Small intestine (tissue), 7 donors: ENCODE data around the gene MSANTD2. TPM values are rescaled to one million over a fixed set of nuclear protein-coding genes. Genes with fewer than 3 reads are reported as not detected.

Experiments
- DNase-seq, 2 donors: peaks; one replicate each; pipeline versions ENCODE4 v3.0.0 to v3.0.0-alpha.2; 2013
- FAIRE-seq: peaks from 2 replicates; lab custom pipeline; 2012; peaks lifted over from hg19 to GRCh38; lab: Jason Lieb, UNC
- H3K27ac ChIP-seq, 3 donors: one replicate each; pipeline ENCODE4 v1.5.1; 2013; ENCODE audit warnings: low read length in 2 of 3, mild to moderate bottlenecking in 2 of 3, control low read depth in 1 of 3, inconsistent platforms in 1 of 3, low read depth in 1 of 3, moderate library complexity in 1 of 3
- H3K27me3 ChIP-seq, 3 donors: one replicate each; pipeline ENCODE4 v1.6.1; 2013; ENCODE audit warnings: low read length in 3 of 3, inconsistent platforms in 1 of 3; ENCODE audit not compliant: control insufficient read depth in 3 of 3, insufficient read depth in 3 of 3
- H3K36me3 ChIP-seq, 3 donors: one replicate each; pipeline ENCODE4 v1.6.1; 2013; ENCODE audit warnings: low read length in 3 of 3, inconsistent platforms in 1 of 3, low read depth in 1 of 3, mild to moderate bottlenecking in 1 of 3, moderate library complexity in 1 of 3; ENCODE audit not compliant: control insufficient read depth in 3 of 3, insufficient read depth in 2 of 3
- H3K4me1 ChIP-seq, 3 donors: one replicate each; pipeline ENCODE4 v1.6.1; 2013; ENCODE audit warnings: low read length in 2 of 3, inconsistent platforms in 1 of 3, low read depth in 1 of 3, mild to moderate bottlenecking in 1 of 3, moderate library complexity in 1 of 3; ENCODE audit not compliant: control insufficient read depth in 3 of 3, insufficient read depth in 2 of 3
- H3K4me3 ChIP-seq, 3 donors: one replicate each; pipeline ENCODE4 v1.5.1; 2013; ENCODE audit warnings: low read length in 3 of 3, control low read depth in 1 of 3, inconsistent platforms in 1 of 3, low read depth in 1 of 3, mild to moderate bottlenecking in 1 of 3, moderate library complexity in 1 of 3
- H3K9me3 ChIP-seq, 2 donors: one replicate each; pipeline ENCODE4 v1.6.1; 2013; ENCODE audit warnings: low read depth in 1 of 2, low read length in 1 of 2; ENCODE audit not compliant: control insufficient read depth in 2 of 2, insufficient read depth in 1 of 2
- WGBS, 3 donors: extraction: QIAGEN DNeasy Blood & Tissue Kit; methylation state at CpG; one replicate each; pipeline ENCODE4 v1.1.7; 2013; 5-methylcytosine and 5-hydroxymethylcytosine counted together
- polyA plus RNA-seq, 4 donors: library from polyadenylated mRNA; stranded (reverse) in 3 of 4; unstranded in 1 of 4; fragments of 200-250 nt in 3 of 4; fragments of 120-200 nt in 1 of 4; gene quantifications; one replicate each; pipeline versions ENCODE4 v1.2.1 to v1.2.3, GENCODE V29; 2013
- donor health status: healthy with polysubstance abuse.
- donor health status: control.
- donor health status: control.
- donor health status: Bipolar disorder and iron deficiency.
- donor health status: healthy.

The MSANTD2 gene
- polyA plus RNA-seq, 4 donors = 4.4 to 19.9 (median 6.4) TPM

DNA sequence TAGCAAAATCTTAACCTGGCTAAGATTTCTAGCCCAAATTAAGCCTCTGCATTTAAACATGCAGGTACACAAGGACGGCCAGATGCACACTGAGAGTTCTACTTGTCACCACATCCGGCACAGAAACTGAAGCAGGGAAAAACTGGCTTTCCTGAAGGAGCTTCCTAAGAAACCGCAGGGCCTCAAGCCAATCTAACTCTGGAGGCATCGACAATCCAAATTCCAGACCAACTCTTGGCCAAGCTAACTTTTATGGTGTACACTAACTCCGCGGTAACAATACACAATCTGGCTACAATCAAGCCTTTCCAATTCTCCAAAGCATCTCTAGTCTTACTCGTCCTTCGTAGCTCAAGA, 1.2 kb downstream of the MSANTD2 start:
- Histone ChIP-seq H3K36me3 (no peaks in the 10 kb centered on the region), H3K4me3 (peak overlapping the region in 2 of 3 donors; percentile 88 to 99), H3K27me3 (no peaks in the 10 kb centered on the region), H3K9me3 (no peaks in the 10 kb centered on the region), H3K27ac (peak overlapping the region in 2 of 3 donors; percentile 69 to 100), H3K4me1 (peaks cover 0 to 8% (median 6%) of the 10 kb centered on the region in 3 donors)
- DNase-seq (peak; percentile 35 to 58), FAIRE-seq (no peak)
- 2 to 5% (median 3%) methylated on average over 8 of the region's 8 CpGs for WGBS, 3 donors

DNA sequence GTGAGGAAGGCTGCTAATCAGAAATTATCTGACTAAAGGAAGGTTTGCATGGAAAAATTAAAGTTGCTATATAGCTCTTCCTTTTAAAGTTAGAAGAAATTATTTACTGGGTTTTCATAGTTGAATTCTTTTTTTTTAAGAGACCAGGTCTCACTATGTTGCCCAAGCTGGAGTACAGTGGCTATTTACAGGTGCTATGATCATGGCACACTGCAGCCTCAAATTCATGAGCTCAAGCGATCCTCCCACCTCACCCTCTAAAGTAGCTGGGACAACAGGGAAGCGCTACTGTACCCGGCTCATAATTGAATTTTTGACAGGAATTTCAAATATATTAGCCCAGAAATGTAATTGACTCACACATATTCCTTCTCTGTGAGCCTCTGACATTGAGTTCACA, 3.9 kb downstream of the MSANTD2 start:
- FAIRE-seq (no peak), DNase-seq (no peak)
- Histone ChIP-seq H3K4me1 (peaks cover 2 to 6% (median 6%) of the 10 kb centered on the region in 3 donors), H3K4me3 (no peak overlapping the region), H3K27ac (no peak overlapping the region), H3K36me3 (peaks cover 0 to 2% (median 0%) of the 10 kb centered on the region in 3 donors), H3K27me3 (no peaks in the 10 kb centered on the region), H3K9me3 (no peaks in the 10 kb centered on the region)
- WGBS, 3 donors = 88 to 95% (median 93%) methylated on average over 3 of the region's 3 CpGs

DNA sequence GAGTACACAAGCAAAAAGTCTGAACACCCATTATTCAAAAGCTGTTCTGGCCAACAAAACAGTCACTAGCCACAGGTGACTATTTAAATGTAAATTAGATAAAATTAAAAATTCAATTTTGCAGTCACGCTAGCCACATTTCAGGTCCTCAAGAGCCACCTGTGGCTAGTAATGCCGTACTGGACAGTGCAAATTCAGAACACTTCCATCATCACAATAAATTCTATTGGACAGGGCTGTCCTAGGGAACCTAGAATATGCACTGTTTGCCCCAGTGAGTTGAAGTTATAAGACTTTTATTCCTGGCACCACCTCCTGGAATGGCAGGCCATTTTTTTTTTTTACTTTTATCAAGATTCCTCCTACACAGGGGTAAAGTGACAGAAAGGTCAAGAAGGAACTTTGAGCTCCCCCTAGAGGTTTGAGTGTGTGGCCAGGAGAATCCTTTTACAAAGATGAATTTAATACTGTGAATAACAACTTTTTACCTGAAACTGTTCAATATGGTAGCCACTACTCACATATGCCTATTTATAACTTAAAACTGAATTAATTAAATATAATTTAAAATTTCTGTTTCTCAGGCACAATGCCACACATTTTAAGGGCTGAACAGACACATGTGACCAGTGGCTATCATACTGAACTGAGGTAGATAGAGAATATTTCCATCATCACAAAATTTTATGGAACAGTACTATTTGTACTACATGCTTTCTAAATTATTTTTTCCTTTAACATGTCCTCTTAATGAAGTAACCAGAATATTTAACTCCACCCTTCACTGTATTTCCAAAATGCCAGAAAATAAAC, 6.5 kb downstream of the MSANTD2 start:
- Histone ChIP-seq H3K9me3 (no peaks in the 10 kb centered on the region), H3K27me3 (no peaks in the 10 kb centered on the region), H3K36me3 (peaks cover 0 to 3% (median 0%) of the 10 kb centered on the region in 3 donors), H3K4me3 (no peak overlapping the region), H3K27ac (no peak overlapping the region), H3K4me1 (peaks cover 0 to 3% (median 2%) of the 10 kb centered on the region in 3 donors)
- 76 to 90% (median 85%) methylated on average over 2 of the region's 2 CpGs for WGBS, 3 donors
- DNase-seq (peak; percentile 61 to 63), FAIRE-seq (no peak)

DNA sequence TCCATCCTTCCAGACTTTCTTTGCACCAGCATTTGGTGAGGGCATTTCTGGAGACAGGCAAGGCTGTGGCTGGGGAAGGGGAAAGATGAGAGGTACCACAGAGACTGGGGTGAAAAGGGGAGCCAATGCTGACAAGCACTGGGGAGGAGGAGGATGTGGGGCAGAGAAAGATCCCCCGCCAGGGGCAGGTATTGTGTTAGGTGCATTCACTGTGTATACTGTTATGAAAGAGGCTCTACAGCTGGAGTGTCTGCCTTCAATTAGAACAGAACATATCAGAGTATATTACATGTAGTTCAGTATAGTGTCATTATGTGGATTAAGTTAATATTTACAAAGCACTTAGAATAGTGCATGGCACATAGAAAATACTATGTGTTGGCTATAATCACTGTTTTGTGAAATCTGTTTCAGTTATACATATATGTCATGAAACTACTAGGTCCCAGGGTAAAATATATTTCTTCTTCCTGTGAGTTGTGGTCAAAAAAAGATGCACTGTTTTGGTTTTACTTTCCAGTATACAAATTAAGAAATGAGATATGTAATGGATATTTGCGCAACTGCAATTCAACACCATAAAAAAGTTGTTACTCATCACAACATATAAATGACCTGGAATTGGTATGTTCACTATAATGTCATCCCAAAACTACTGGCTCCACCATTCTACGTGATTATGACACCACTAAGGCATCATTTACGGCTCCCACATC, 8.4 kb downstream of the MSANTD2 start:
- Histone ChIP-seq H3K27ac (no peak overlapping the region), H3K36me3 (peaks cover 0 to 3% (median 0%) of the 10 kb centered on the region in 3 donors), H3K4me3 (no peak overlapping the region), H3K9me3 (no peaks in the 10 kb centered on the region), H3K4me1 (peaks cover 0 to 2% (median 0%) of the 10 kb centered on the region in 3 donors), H3K27me3 (no peaks in the 10 kb centered on the region)
- 74 to 84% (median 80%) methylated on average over 4 of the region's 4 CpGs for WGBS, 3 donors
- DNase-seq = no peak
- FAIRE-seq = no peak

GRCh38 chr11:124788521-124788920, 11.7 kb downstream of the MSANTD2 start:
- Histone ChIP-seq H3K4me3 (no peak overlapping the region), H3K36me3 (peaks cover 0 to 3% (median 0%) of the 10 kb centered on the region in 3 donors), H3K27ac (no peak overlapping the region), H3K4me1 (peaks cover 0 to 3% (median 1%) of the 10 kb centered on the region in 3 donors), H3K9me3 (no peaks in the 10 kb centered on the region), H3K27me3 (no peaks in the 10 kb centered on the region)
- FAIRE-seq (no peak), DNase-seq (no peak)

DNA sequence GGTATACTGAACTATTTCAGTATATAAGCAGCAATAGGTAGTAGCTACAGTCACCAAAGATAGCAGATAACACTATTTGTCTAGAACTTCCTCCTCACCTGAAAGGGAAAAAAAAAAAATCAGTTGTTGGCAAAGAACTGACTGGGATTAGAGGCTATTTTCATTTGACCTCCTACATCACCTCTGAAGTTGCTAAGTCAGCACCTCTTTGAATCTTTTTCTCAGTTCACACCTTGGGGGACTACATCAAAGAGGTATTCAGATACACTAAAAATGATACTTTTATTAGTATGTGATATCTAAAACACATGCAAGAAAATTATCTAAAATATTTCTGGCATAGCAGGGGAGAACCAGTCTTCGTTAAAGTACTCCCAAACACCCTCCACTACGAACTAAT, 16.2 kb downstream of the MSANTD2 start:
- DNase-seq (no peak), FAIRE-seq (no peak)
- H3K4me1 ChIP-seq = peaks cover 0 to 3% (median 0%) of the 10 kb centered on the region in 3 donors
- peaks cover 0 to 2% (median 0%) of the 10 kb centered on the region in 3 donors for H3K36me3 ChIP-seq
- no peak overlapping the region for H3K27ac ChIP-seq
- H3K9me3 ChIP-seq = no peaks in the 10 kb centered on the region
- H3K4me3 ChIP-seq = no peak overlapping the region
- 84 to 88% (median 85%) methylated on average over 2 of the region's 2 CpGs for WGBS, 3 donors
- H3K27me3 ChIP-seq = no peaks in the 10 kb centered on the region

GRCh38 chr11:124783002-124783401, 17.2 kb downstream of the MSANTD2 start:
- DNase-seq (no peak), FAIRE-seq (no peak)
- WGBS, 3 donors = 84 to 92% (median 92%) methylated on average over 4 of the region's 4 CpGs

GRCh38 chr11:124779568-124779967, 20.6 kb downstream of the MSANTD2 start:
- Histone ChIP-seq H3K27ac (no peak overlapping the region), H3K4me1 (peaks cover 0 to 3% (median 0%) of the 10 kb centered on the region in 3 donors), H3K4me3 (no peak overlapping the region), H3K36me3 (peaks cover 0 to 5% (median 0%) of the 10 kb centered on the region in 3 donors), H3K27me3 (no peaks in the 10 kb centered on the region), H3K9me3 (no peaks in the 10 kb centered on the region)
- no peak for DNase-seq
- FAIRE-seq = no peak
- 69 to 80% (median 78%) methylated on average over 1 of the region's 1 CpG for WGBS, 3 donors

More at GRCh38 chr11:124783002-124783401, 17.2 kb downstream of the MSANTD2 start:
- Histone ChIP-seq H3K9me3 (no peaks in the 10 kb centered on the region), H3K4me1 (peaks cover 0 to 3% (median 0%) of the 10 kb centered on the region in 3 donors), H3K4me3 (no peak overlapping the region), H3K36me3 (peaks cover 0 to 2% (median 0%) of the 10 kb centered on the region in 3 donors), H3K27me3 (no peaks in the 10 kb centered on the region), H3K27ac (no peak overlapping the region)
